ENCODE data around the gene PROS1. TPM values are rescaled to one million over a fixed set of nuclear protein-coding genes. Genes with fewer than 3 reads are reported as not detected.

PROS1 gene
- total and polyA plus RNA-seq, 2 of the 8 experiments (the other 6 are each of a cell fraction or from before 2014, with no cell fraction given), result 0.65 to 2.5 TPM

- TF ChIP-seq TEAD4 (IDR thresholded peaks at IDR 0.05; ENCODE audit: low read depth, low read length) (no peak), EP300 (IDR thresholded peaks at IDR 0.05; ENCODE audit: borderline replicate concordance in 1 of 2, low read depth in 2 of 2, low read length in 2 of 2) (no peak)
These were observed 9.7 kb upstream of the PROS1 start (continued) for GRCh38 chr3:93983408-93983807.
